ENCODE results near the gene GAPDH. TPM values are rescaled to one million over a fixed set of nuclear protein-coding genes. Genes with fewer than 3 reads are reported as not detected.
"Not testable (repeated sequence)": the region's sequence is repeated elsewhere in the genome, so short reads cannot be mapped to it uniquely, and the experiment has no call there.

GAPDH gene
- total RNA-seq, 1 donor from 2014 or later, result 4,109 TPM

DNA sequence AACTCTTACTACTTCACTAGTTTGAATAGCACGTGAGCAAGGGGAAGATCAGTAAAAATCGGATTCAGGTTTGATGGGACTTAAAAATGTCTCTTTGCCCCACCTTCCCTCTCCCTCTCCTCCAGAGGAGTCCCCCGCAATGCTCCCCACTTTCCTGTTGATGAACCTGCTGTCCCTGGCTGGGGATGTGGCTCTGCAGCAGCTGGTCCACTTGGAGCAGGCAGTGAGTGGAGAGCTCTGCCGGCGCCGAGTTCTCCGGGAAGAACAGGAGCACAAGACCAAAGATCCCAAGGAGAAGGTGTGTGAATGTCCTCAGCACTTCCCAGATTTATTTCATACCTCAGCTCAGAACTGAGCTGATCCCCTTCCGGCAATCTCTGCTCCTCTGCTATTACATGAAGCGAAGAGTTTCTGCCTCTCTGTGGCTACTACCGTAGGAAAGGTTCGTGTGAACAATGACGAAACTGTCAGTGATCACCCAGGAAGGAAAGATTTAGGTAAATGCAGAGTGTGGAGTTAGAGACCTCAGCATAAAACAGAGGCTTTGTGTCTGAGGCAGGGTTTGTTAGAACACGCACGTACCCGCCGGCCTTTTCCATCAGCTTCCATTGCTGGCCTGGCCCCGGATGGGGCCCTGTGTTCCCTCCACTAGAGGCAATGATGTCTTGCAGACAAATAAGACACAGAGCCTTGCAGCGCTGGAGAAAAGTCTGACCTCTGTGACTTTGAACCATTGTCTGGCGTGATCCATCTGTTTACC, 7.4 kb upstream of the GAPDH start:
- no peak for ATAC-seq (ENCODE audit: poor library complexity)
- no peak for DNase-seq
- intact Hi-C loops (cut with DNase I), result no loop called here

DNA sequence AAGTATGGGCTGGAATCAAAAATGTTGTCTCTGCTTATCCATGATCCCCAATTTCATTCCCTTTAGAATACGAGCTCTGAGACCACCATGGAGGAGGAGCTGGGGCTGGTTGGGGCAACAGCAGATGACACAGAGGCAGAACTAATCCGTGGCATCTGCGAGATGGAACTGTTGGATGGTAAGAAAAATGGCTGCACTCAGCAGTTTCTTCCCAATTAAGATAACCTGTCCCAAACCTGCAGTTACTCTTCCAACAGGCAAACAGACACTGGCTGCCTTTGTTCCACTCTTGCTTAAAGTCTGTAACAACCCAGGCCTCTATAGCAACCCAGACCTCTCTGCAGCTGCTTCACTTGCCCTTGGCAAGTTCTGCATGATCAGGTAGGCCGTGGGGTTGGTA, 6.6 kb upstream of the GAPDH start:
- intact Hi-C loops (cut with DNase I), result no loop called here
- ATAC-seq (ENCODE audit: poor library complexity) (no peak), DNase-seq (no peak)

DNA sequence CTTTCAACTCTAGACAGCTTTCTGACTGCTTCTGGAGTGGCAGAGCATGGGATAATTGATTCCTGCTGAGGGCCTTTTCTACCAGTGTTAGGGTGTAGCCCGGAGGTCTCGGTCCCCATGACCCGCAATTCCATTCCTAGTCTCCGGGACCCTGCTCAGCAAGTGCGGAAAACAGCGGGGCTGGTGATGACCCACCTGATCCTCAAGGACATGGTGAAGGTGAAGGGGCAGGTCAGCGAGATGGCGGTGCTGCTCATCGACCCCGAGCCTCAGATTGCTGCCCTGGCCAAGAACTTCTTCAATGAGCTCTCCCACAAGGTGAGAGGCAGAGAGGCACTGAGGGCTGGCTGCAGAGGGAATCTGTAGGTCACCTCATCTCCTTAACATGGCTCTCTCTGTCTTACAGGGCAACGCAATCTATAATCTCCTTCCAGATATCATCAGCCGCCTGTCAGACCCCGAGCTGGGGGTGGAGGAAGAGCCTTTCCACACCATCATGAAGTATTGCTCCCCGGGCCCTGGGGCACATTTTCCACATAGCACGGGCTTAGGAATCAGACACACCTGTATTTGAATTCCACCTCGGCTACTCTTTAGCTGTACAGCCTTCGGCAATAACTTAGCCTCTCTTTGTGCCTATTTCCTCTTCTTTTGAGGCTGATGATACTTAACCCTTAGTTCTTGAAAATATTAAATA, 5.6 kb upstream of the GAPDH start:
- DNase-seq, result no peak
- intact Hi-C loops (cut with DNase I), result no loop called here
- no peak for ATAC-seq (ENCODE audit: poor library complexity)

DNA sequence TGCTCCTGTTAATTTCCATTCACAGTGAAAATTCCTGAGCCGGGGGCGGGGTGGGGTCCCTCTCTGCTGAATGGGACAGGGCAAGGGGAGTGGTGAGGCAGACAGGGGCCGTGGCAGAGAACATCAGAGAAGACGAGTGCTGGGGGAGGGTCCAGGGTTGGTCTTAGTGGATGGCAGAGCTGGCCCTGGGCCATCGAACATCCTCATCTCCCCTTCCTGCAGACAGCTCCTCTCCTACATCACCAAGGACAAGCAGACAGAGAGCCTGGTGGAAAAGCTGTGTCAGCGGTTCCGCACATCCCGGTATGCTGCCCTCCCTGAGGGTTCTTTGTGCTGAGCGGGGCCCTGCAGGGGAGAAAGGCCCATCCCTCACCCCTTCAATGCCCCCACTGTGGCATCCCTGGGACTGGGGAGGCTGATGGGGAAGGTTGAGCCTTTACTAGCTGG, 5.0 kb upstream of the GAPDH start:
- DNase-seq (no peak), ATAC-seq (ENCODE audit: poor library complexity) (no peak)

DNA sequence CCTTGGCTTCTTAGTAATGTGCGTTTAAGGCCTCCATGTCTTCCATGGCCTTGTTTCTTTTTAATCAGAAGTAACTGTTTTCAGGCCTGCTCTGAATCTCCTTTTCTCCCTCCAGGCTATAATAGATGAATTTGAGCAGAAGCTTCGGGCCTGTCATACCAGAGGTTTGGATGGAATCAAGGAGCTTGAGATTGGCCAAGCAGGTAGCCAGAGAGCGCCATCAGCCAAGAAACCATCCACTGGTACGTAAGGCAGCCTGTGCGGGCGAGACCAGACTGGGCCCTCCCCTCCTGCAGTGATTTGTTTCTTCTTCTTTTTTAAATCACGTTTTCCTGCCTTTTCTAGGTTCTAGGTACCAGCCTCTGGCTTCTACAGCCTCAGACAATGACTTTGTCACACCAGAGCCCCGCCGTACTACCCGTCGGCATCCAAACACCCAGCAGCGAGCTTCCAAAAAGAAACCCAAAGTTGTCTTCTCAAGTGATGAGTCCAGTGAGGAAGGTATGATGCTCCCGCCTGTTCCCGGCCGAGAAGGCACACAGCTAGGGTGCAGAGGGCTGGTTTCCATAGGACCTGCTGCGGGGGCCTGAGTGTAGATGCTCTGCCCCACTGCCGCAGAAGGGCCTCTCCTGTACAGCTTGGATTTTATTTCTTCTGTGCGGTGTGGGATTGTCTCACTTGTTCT, 3.6 kb upstream of the GAPDH start:
- ATAC-seq (ENCODE audit: poor library complexity) (no peak), DNase-seq (no peak)
- intact Hi-C loops (cut with DNase I), result loop anchor here (10.0 kb wide), 1 partner anchor 206 kb away; no protein-coding TSS in a partner anchor

More for the DNA sequence above, 5.0 kb upstream of the GAPDH start:
- intact Hi-C loops (cut with DNase I), result no loop called here

DNA sequence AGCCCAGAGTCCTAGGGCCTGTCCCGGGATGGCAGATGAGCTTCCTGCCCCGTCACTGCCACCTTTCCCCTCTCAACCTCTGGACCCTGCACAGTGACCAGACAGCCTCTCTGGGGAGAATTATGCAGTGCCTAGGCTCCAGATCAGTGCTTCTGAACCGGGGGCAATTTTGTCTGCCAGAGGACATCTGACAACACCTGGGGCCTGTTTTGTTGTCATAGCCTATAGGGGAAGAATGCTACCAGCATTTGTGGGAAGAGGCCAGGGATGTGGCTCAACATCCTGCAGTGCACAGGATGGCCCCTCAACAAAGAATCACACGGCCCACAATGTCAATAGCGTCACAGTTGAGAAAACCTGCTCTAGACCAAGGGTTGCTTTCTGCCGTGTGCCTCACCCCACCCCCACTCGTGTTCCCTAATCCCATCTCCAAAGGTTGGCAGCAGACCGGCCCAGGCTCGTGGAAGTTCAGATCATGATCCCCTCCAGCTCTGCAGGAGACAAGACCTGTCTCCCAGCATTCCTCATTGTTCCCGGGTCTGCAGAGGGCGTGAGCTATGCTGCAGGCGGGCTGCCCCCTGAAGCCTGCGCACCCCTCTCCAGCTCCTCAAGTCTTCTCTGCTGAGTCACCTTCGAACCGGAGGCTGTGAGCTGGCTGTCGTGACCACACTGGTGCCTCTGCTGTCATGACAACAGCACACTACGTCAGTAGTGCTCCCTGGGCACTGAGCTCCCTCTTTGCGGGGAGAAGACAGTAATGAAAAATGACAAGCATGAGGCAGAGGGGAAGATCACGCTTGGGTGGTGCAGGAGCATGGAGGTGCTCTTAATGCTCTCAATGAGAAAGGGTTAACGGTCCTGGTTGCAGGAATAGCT, 2.0 kb upstream of the GAPDH start:
- DNase-seq, result peak; percentile 62
- ATAC-seq (ENCODE audit: poor library complexity), result peak; percentile 0
- intact Hi-C loops (cut with DNase I), result loop anchor here (10.0 kb wide), 1 partner anchor 207 kb away; no protein-coding TSS in a partner anchor

DNA sequence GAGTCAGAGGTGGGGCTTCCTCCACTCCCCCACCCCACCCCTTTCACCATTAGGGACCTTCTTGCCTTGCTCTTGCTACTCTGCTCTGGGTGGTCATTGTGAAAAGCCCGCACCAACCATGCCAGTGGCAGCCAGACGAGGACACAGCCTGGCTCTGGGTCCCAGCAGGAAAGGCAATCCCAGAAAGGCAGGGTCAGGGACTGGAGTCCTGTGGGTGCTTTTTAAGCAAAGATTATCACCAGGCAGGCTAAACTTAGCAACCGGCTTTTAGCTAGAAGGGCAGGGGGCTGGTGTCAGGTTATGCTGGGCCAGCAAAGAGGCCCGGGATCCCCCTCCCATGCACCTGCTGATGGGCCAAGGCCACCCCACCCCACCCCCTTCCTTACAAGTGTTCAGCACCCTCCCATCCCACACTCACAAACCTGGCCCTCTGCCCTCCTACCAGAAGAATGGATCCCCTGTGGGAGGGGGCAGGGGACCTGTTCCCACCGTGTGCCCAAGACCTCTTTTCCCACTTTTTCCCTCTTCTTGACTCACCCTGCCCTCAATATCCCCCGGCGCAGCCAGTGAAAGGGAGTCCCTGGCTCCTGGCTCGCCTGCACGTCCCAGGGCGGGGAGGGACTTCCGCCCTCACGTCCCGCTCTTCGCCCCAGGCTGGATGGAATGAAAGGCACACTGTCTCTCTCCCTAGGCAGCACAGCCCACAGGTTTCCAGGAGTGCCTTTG, 1.2 kb upstream of the GAPDH start:
- peak; percentile 59 for ATAC-seq (ENCODE audit: poor library complexity)
- intact Hi-C loops (cut with DNase I), result loop anchor here (10.0 kb wide), 1 partner anchor 208 kb away; no protein-coding TSS in a partner anchor

DNA sequence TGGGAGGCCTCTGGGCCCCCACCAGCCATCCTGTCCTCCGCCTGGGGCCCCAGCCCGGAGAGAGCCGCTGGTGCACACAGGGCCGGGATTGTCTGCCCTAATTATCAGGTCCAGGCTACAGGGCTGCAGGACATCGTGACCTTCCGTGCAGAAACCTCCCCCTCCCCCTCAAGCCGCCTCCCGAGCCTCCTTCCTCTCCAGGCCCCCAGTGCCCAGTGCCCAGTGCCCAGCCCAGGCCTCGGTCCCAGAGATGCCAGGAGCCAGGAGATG, 729 bp upstream of the GAPDH start:
- DNase-seq (no peak), ATAC-seq (ENCODE audit: poor library complexity) (no peak)
- intact Hi-C loops (cut with DNase I), result loop anchor here (10.0 kb wide), 1 partner anchor 209 kb away; no protein-coding TSS in a partner anchor

More for the DNA sequence above, 1.2 kb upstream of the GAPDH start:
- DNase-seq, result peak; percentile 83

DNA sequence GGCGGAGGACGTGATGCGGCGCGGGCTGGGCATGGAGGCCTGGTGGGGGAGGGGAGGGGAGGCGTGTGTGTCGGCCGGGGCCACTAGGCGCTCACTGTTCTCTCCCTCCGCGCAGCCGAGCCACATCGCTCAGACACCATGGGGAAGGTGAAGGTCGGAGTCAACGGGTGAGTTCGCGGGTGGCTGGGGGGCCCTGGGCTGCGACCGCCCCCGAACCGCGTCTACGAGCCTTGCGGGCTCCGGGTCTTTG, 303 bp downstream of the GAPDH start:
- ATAC-seq (ENCODE audit: poor library complexity) (peak; percentile 37), DNase-seq (no peak)
- intact Hi-C loops (cut with DNase I), result loop anchor here (10.0 kb wide), 1 partner anchor 210 kb away; no protein-coding TSS in a partner anchor

DNA sequence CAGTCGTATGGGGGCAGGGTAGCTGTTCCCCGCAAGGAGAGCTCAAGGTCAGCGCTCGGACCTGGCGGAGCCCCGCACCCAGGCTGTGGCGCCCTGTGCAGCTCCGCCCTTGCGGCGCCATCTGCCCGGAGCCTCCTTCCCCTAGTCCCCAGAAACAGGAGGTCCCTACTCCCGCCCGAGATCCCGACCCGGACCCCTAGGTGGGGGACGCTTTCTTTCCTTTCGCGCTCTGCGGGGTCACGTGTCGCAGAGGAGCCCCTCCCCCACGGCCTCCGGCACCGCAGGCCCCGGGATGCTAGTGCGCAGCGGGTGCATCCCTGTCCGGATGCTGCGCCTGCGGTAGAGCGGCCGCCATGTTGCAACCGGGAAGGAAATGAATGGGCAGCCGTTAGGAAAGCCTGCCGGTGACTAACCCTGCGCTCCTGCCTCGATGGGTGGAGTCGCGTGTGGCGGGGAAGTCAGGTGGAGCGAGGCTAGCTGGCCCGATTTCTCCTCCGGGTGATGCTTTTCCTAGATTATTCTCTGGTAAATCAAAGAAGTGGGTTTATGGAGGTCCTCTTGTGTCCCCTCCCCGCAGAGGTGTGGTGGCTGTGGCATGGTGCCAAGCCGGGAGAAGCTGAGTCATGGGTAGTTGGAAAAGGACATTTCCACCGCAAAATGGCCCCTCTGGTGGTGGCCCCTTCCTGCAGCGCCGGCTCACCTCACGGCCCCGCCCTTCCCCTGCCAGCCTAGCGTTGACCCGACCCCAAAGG, 804 bp downstream of the GAPDH start:
- intact Hi-C loops (cut with DNase I), result loop anchor here (10.0 kb wide), 1 partner anchor 210 kb away; no protein-coding TSS in a partner anchor
- DNase-seq, result peak; percentile 88
- ATAC-seq (ENCODE audit: poor library complexity), result peak; percentile 16

DNA sequence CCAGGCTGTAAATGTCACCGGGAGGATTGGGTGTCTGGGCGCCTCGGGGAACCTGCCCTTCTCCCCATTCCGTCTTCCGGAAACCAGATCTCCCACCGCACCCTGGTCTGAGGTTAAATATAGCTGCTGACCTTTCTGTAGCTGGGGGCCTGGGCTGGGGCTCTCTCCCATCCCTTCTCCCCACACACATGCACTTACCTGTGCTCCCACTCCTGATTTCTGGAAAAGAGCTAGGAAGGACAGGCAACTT, 1.3 kb downstream of the GAPDH start:
- ATAC-seq (ENCODE audit: poor library complexity), result no peak
- intact Hi-C loops (cut with DNase I), result loop anchor here (10.0 kb wide), 1 partner anchor 211 kb away; no protein-coding TSS in a partner anchor
- no peak for DNase-seq

DNA sequence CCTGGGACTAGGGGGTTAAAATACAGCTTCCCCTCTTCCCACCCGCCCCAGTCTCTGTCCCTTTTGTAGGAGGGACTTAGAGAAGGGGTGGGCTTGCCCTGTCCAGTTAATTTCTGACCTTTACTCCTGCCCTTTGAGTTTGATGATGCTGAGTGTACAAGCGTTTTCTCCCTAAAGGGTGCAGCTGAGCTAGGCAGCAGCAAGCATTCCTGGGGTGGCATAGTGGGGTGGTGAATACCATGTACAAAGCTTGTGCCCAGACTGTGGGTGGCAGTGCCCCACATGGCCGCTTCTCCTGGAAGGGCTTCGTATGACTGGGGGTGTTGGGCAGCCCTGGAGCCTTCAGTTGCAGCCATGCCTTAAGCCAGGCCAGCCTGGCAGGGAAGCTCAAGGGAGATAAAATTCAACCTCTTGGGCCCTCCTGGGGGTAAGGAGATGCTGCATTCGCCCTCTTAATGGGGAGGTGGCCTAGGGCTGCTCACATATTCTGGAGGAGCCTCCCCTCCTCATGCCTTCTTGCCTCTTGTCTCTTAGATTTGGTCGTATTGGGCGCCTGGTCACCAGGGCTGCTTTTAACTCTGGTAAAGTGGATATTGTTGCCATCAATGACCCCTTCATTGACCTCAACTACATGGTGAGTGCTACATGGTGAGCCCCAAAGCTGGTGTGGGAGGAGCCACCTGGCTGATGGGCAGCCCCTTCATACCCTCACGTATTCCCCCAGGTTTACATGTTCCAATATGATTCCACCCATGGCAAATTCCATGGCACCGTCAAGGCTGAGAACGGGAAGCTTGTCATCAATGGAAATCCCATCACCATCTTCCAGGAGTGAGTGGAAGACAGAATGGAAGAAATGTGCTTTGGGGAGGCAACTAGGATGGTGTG, 1.9 kb downstream of the GAPDH start:
- DNase-seq (no peak), ATAC-seq (ENCODE audit: poor library complexity) (no peak)
- intact Hi-C loops (cut with DNase I), result loop anchor here (10.0 kb wide), 1 partner anchor 211 kb away; no protein-coding TSS in a partner anchor

DNA sequence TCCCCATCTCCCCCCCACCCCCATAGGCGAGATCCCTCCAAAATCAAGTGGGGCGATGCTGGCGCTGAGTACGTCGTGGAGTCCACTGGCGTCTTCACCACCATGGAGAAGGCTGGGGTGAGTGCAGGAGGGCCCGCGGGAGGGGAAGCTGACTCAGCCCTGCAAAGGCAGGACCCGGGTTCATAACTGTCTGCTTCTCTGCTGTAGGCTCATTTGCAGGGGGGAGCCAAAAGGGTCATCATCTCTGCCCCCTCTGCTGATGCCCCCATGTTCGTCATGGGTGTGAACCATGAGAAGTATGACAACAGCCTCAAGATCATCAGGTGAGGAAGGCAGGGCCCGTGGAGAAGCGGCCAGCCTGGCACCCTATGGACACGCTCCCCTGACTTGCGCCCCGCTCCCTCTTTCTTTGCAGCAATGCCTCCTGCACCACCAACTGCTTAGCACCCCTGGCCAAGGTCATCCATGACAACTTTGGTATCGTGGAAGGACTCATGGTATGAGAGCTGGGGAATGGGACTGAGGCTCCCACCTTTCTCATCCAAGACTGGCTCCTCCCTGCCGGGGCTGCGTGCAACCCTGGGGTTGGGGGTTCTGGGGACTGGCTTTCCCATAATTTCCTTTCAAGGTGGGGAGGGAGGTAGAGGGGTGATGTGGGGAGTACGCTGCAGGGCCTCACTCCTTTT, 2.7 kb downstream of the GAPDH start:
- ATAC-seq (ENCODE audit: poor library complexity), result no peak
- intact Hi-C loops (cut with DNase I), result loop anchor here (10.0 kb wide), 1 partner anchor 212 kb away; no protein-coding TSS in a partner anchor
- no peak for DNase-seq

DNA sequence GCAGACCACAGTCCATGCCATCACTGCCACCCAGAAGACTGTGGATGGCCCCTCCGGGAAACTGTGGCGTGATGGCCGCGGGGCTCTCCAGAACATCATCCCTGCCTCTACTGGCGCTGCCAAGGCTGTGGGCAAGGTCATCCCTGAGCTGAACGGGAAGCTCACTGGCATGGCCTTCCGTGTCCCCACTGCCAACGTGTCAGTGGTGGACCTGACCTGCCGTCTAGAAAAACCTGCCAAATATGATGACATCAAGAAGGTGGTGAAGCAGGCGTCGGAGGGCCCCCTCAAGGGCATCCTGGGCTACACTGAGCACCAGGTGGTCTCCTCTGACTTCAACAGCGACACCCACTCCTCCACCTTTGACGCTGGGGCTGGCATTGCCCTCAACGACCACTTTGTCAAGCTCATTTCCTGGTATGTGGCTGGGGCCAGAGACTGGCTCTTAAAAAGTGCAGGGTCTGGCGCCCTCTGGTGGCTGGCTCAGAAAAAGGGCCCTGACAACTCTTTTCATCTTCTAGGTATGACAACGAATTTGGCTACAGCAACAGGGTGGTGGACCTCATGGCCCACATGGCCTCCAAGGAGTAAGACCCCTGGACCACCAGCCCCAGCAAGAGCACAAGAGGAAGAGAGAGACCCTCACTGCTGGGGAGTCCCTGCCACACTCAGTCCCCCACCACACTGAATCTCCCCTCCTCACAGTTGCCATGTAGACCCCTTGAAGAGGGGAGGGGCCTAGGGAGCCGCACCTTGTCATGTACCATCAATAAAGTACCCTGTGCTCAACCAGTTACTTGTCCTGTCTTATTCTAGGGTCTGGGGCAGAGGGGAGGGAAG, 3.5 kb downstream of the GAPDH start:
- peak; percentile 89 for DNase-seq
- ATAC-seq (ENCODE audit: poor library complexity), result not testable (repeated sequence)
- intact Hi-C loops (cut with DNase I), result loop anchor here (10.0 kb wide), 1 partner anchor 213 kb away; no protein-coding TSS in a partner anchor

Data from Right ventricle myocardium superior (tissue), 1 donor.